Measurements from ENCODE around the gene DPY30.

- TF ChIP-seq CTCF (IDR thresholded peaks at IDR 0.05) = no peak
- TF ChIP-seq EZH2 (IDR thresholded peaks at IDR 0.05; ENCODE audit: borderline replicate concordance, insufficient read depth, low read depth, low read length, poor library complexity, severe bottlenecking) = no peak
Measured at GRCh38 chr2:32060266-32060665, 20.7 kb upstream of the DPY30 start.
